Cardiac muscle cell (in vitro differentiated cells and primary cell): Measurements from ENCODE around the gene ZMAT5. TPM values are rescaled to one million over a fixed set of nuclear protein-coding genes. Genes with fewer than 3 reads are reported as not detected.

Source experiments
- DNase-seq, 2 donors: peaks; one replicate each; pipeline versions ENCODE4 v3.0.0 to v3.0.0-alpha.2; 2010 to 2017; ENCODE audit warnings: low read depth in 1 of 2, low spot score in 1 of 2
- H3K27ac ChIP-seq: fragments of 200-600 bp; sonication (generic); 2 replicates; pipeline ENCODE4 v1.5.1; 2016
- H3K27me3 ChIP-seq: fragments of 200-600 bp; sonication (generic); 2 replicates; pipeline ENCODE4 v1.6.0; 2016; ENCODE audit warnings: control low read depth
- H3K36me3 ChIP-seq: fragments of 200-600 bp; sonication (generic); 2 replicates; pipeline ENCODE4 v1.5.1; 2016; ENCODE audit warnings: control low read depth
- H3K4me1 ChIP-seq: fragments of 200-600 bp; sonication (generic); 2 replicates; pipeline ENCODE4 v1.8.1; 2017; ENCODE audit warnings: low read depth, mild to moderate bottlenecking, mixed run types
- H3K4me3 ChIP-seq: fragments of 200-600 bp; sonication (generic); 2 replicates; pipeline ENCODE4 v1.5.1; 2016; ENCODE audit warnings: mild to moderate bottlenecking
- H3K9me3 ChIP-seq: fragments of 200-600 bp; sonication (generic); 2 replicates; pipeline ENCODE4 v1.5.1; 2017; ENCODE audit warnings: low read depth, mild to moderate bottlenecking, control low read depth
- polyA plus RNA-seq: library from polyadenylated mRNA; unstranded; fragments of >200 nt; fragmentation: Nextera tagmentation; extraction: Ambion mirVana; gene quantifications from 2 replicates; pipeline ENCODE4 v1.2.1, GENCODE V29; 2016
- total RNA-seq: library from RNA; depleted of rRNA; stranded (reverse); fragments of >200 nt; gene quantifications from 2 replicates; pipeline ENCODE4 v1.2.3, GENCODE V29; 2016
- TF ChIP-seq, protein P1 (sequence below): IDR thresholded peaks from 2 replicates; pipeline ENCODE4 v1.5.1; 2012; ENCODE audit warnings: low read depth, mild to moderate bottlenecking, low read length

The ZMAT5 gene
- total and polyA plus RNA-seq, 2 experiments from 2014 or later = 40.5 to 76.1 TPM

DNA sequence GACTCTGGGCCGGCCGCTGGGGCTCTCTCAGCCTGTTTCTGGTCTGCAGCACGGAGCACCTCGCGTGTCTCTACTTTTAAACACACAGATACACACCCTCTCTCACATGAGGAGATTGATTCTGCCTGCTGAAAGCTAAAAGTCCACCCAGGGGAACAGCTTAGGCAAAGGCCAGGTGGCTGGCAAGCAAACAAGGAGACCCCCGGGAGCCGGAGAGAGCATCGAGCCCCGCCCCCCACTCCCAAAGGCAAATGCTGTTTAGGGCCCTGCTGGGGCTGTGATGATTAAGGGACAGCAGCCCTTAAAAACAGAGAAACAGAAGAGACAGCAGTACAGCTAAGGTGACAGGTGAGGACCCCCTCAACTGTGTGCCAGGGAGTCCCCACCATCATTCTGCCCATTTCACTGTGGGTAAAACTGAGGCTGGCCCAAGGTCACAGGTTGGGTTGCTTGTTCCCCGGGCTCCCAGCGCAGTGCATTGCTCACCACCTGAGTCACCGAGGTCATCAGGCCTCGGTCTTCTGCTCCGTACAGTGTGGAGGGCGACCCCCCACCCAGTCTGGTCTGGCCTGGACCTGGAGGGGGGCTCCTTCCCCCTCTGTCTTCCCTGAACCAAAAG is 40.2 kb downstream of the ZMAT5 start:
- DNase-seq = no peak
- Histone ChIP-seq H3K36me3 (no peaks in the 10 kb centered on the region), H3K9me3 (no peaks in the 10 kb centered on the region), H3K4me3 (no peak overlapping the region), H3K27ac (no peak overlapping the region), H3K4me1 (no peaks in the 10 kb centered on the region), H3K27me3 (peaks cover 36% of the 10 kb centered on the region)
- TF ChIP-seq, protein P1, sequence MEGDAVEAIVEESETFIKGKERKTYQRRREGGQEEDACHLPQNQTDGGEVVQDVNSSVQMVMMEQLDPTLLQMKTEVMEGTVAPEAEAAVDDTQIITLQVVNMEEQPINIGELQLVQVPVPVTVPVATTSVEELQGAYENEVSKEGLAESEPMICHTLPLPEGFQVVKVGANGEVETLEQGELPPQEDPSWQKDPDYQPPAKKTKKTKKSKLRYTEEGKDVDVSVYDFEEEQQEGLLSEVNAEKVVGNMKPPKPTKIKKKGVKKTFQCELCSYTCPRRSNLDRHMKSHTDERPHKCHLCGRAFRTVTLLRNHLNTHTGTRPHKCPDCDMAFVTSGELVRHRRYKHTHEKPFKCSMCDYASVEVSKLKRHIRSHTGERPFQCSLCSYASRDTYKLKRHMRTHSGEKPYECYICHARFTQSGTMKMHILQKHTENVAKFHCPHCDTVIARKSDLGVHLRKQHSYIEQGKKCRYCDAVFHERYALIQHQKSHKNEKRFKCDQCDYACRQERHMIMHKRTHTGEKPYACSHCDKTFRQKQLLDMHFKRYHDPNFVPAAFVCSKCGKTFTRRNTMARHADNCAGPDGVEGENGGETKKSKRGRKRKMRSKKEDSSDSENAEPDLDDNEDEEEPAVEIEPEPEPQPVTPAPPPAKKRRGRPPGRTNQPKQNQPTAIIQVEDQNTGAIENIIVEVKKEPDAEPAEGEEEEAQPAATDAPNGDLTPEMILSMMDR = no peak

DNA sequence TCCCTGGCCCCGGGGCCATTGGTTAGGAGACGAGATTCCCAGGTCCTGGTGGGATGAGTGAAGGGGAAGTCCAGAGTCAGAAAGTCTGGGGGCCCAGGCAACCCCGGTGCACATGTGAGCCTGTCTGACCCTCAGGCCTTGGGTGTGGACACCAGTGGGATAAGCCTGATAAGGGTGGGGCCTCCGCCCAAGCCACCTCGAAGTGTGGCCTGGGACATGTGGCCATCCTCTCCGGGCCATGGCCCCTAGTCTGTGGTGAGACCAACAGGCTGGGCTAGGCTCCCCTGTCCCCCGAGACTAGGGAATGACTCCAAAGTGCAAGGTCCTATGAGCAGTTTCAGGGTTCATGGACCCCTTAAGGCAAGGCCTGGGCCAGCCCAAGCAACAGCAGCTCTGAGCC is 40.7 kb downstream of the ZMAT5 start:
- no peak overlapping the region for H3K27ac ChIP-seq
- H3K4me3 ChIP-seq = no peak overlapping the region
- peaks cover 41% of the 10 kb centered on the region for H3K27me3 ChIP-seq
- H3K9me3 ChIP-seq = no peaks in the 10 kb centered on the region
- no peaks in the 10 kb centered on the region for H3K4me1 ChIP-seq
- TF ChIP-seq, protein P1 = no peak
- H3K36me3 ChIP-seq = no peaks in the 10 kb centered on the region
- no peak for DNase-seq

DNA sequence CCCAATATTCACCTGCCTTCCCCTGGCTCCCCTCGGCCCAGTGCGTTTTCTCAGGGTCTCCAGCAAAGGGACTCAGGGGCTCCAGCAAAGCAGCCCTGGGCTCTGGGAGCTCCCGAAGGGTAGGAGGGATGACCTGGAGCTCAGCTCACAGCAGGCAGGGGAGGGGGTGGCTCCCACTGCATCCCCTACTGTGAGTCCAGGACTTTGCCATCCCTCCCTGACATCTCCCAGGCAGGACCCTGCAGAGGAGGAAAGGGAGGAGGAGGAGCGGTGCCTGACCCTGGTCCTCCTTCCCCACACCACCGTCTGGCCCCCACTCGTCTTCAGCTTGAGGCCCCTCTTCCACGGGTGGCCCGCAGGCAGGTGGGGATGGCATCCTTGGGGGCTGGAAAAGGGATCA is 42.0 kb downstream of the ZMAT5 start:
- no peaks in the 10 kb centered on the region for H3K4me1 ChIP-seq
- TF ChIP-seq, protein P1 = no peak
- H3K36me3 ChIP-seq = no peaks in the 10 kb centered on the region
- no peak overlapping the region for H3K4me3 ChIP-seq
- no peaks in the 10 kb centered on the region for H3K9me3 ChIP-seq
- no peak for DNase-seq
- no peak overlapping the region for H3K27ac ChIP-seq
- H3K27me3 ChIP-seq = peaks cover 54% of the 10 kb centered on the region

DNA sequence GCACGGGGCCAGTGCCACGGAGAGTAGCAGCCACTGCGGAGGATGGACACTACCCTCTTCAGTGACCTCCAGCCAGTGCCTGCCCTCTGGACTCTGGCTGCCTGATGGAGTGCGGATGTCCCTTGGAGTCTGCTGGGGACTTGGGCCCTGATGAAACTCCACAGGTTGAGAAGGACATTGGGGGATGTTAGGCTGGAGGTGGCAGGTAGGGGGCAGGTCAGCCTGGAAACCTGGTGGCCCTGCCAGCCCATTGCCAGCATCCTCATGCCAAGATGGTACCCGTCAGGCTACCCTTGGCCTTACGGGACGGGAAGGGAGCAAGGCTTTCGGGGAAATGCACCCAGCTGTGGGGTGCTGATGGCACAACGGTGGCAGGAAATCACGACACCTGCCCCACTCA is 43.0 kb downstream of the ZMAT5 start:
- Histone ChIP-seq H3K36me3 (no peaks in the 10 kb centered on the region), H3K4me1 (no peaks in the 10 kb centered on the region), H3K9me3 (no peaks in the 10 kb centered on the region), H3K27ac (no peak overlapping the region), H3K4me3 (no peak overlapping the region), H3K27me3 (peaks cover 65% of the 10 kb centered on the region)
- no peak for DNase-seq
- TF ChIP-seq, protein P1 = peak; percentile 2

DNA sequence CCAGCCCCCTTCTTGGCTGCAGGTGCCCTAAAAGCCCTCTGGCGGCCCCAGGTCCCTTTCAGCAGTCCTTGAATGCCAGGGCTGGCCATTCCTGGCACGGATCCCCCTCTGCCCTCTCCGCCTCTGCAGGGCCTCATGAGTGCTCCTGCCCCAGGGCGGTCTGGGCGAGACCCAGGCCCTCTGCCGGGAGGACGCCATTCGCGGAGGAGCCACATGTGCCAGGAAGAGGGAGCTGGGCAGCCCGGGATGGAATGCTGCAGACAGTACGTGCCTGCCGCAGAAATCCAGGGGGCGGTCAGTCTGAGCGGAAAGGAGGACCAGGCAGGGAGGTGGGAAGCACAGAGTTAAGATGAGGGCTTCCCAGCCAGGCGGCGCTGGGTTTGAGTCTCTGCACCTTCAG is 44.2 kb downstream of the ZMAT5 start:
- peaks cover 76% of the 10 kb centered on the region for H3K27me3 ChIP-seq
- H3K4me1 ChIP-seq = no peaks in the 10 kb centered on the region
- no peak overlapping the region for H3K4me3 ChIP-seq
- TF ChIP-seq, protein P1 = no peak
- no peak for DNase-seq
- H3K27ac ChIP-seq = no peak overlapping the region
- H3K36me3 ChIP-seq = no peaks in the 10 kb centered on the region
- H3K9me3 ChIP-seq = no peaks in the 10 kb centered on the region

DNA sequence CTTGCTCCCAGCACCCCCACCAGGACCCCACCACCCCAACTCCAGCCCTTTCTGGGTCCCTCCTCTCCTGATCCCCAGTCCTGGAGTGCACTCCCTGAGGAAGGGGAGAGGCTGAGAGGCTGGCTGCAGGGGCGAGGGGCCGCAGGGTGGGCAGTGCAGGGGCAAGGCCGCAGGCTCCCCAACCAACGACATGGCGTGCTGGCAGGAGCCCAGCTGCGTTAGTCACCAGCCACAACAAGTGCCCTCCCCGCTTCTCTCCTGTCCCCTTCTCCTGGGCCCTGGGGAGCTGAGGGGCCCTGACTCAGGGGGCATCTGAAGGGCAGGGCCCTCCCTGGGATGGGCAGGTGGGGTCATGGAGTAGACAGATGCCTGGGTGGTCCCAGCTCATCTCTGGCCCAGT is 44.7 kb downstream of the ZMAT5 start:
- no peaks in the 10 kb centered on the region for H3K9me3 ChIP-seq
- H3K4me3 ChIP-seq = no peak overlapping the region
- no peak for DNase-seq
- no peaks in the 10 kb centered on the region for H3K4me1 ChIP-seq
- TF ChIP-seq, protein P1 = no peak
- H3K27ac ChIP-seq = no peak overlapping the region
- H3K27me3 ChIP-seq = peaks cover 81% of the 10 kb centered on the region
- H3K36me3 ChIP-seq = no peaks in the 10 kb centered on the region
